Glutamatergic neuron (in vitro differentiated cells): ENCODE measurements around the gene KIAA1217. TPM values are rescaled to one million over a fixed set of nuclear protein-coding genes. Genes with fewer than 3 reads are reported as not detected.

Experiments
- DNase-seq: peaks from one replicate; pipeline ENCODE4 v3.0.0; 2022
- H3K27ac Mint-ChIP-seq: one replicate; pipeline ENCODE4 v1.8.0; 2020; ENCODE audit warnings: mild to moderate bottlenecking, mixed read lengths, inconsistent platforms; ENCODE audit not compliant: unreplicated experiment
- H3K27me3 Mint-ChIP-seq: one replicate; pipeline ENCODE4 v1.8.0; 2020; ENCODE audit warnings: mild to moderate bottlenecking, moderate library complexity, mixed read lengths, inconsistent platforms; ENCODE audit not compliant: unreplicated experiment
- H3K36me3 Mint-ChIP-seq: one replicate; pipeline ENCODE4 v1.8.0; 2020; ENCODE audit warnings: mild to moderate bottlenecking, mixed read lengths, inconsistent platforms; ENCODE audit not compliant: unreplicated experiment
- H3K4me1 Mint-ChIP-seq: one replicate; pipeline ENCODE4 v1.8.0; 2020; ENCODE audit warnings: mild to moderate bottlenecking, low read depth, mixed read lengths, inconsistent platforms; ENCODE audit not compliant: unreplicated experiment
- H3K4me3 Mint-ChIP-seq: one replicate; pipeline ENCODE4 v1.8.0; 2020; ENCODE audit warnings: mild to moderate bottlenecking, mixed read lengths, inconsistent platforms; ENCODE audit not compliant: unreplicated experiment
- H3K9me3 Mint-ChIP-seq: one replicate; pipeline ENCODE4 v1.8.0; 2020; ENCODE audit warnings: mild to moderate bottlenecking, moderate library complexity, mixed read lengths, inconsistent platforms; ENCODE audit not compliant: unreplicated experiment
- CTCF ChIP-seq: fragments of 200-600 bp; sonication (generic); IDR thresholded peaks from one replicate; pipeline ENCODE4 v1.5.0; 2021; ENCODE audit not compliant: partially characterized antibody, unreplicated experiment
- total RNA-seq: library from RNA; stranded (reverse); fragmentation: NEBNext Ultra II Directional; extraction: Animal tissue kit (Norgen Biotek cat#: 25700); gene quantifications from one replicate; pipeline ENCODE4 v1.2.1, GENCODE V29; 2021; ENCODE audit not compliant: unreplicated experiment

KIAA1217 gene
- total RNA-seq, 1 donor from 2014 or later: 4.4 TPM

- Mint-ChIP-seq H3K4me3 (no peak overlapping the region), H3K36me3 (no peaks in the 10 kb centered on the region), H3K9me3 (no peaks in the 10 kb centered on the region), H3K4me1 (peaks cover 20% of the 10 kb centered on the region), H3K27me3 (no peaks in the 10 kb centered on the region), H3K27ac (no peak overlapping the region)
- DNase-seq: no peak
- no peak for TF ChIP-seq CTCF
Observed at GRCh38 chr10:24468281-24468751, 259.4 kb downstream of the KIAA1217 start.

GRCh38 chr10:24469993-24470392 is 261.1 kb downstream of the KIAA1217 start:
- Mint-ChIP-seq H3K4me3 (no peak overlapping the region), H3K4me1 (peaks cover 13% of the 10 kb centered on the region), H3K9me3 (no peaks in the 10 kb centered on the region), H3K27me3 (no peaks in the 10 kb centered on the region), H3K36me3 (no peaks in the 10 kb centered on the region), H3K27ac (no peak overlapping the region)
- no peak for DNase-seq
- no peak for TF ChIP-seq CTCF

- no peak for TF ChIP-seq CTCF
- Mint-ChIP-seq H3K9me3 (no peaks in the 10 kb centered on the region), H3K36me3 (peaks cover 8% of the 10 kb centered on the region), H3K4me3 (no peak overlapping the region), H3K4me1 (no peaks in the 10 kb centered on the region), H3K27me3 (no peaks in the 10 kb centered on the region), H3K27ac (no peak overlapping the region)
- no peak for DNase-seq
Observed at GRCh38 chr10:24475598-24475997, 266.7 kb downstream of the KIAA1217 start.

- H3K27me3 Mint-ChIP-seq: no peaks in the 10 kb centered on the region
- H3K27ac Mint-ChIP-seq: no peak overlapping the region
- peaks cover 8% of the 10 kb centered on the region for H3K36me3 Mint-ChIP-seq
- DNase-seq: no peak
- peaks cover 3% of the 10 kb centered on the region for H3K4me1 Mint-ChIP-seq
- H3K4me3 Mint-ChIP-seq: no peak overlapping the region
- no peaks in the 10 kb centered on the region for H3K9me3 Mint-ChIP-seq
- no peak for TF ChIP-seq CTCF
Observed at GRCh38 chr10:24476913-24477701, 268.2 kb downstream of the KIAA1217 start.

- H3K27ac Mint-ChIP-seq: no peak overlapping the region
- no peak for DNase-seq
- no peak for TF ChIP-seq CTCF
Observed at GRCh38 chr10:24477915-24478314, 269.0 kb downstream of the KIAA1217 start.

More at GRCh38 chr10:24477915-24478314, 269.0 kb downstream of the KIAA1217 start:
- Mint-ChIP-seq H3K4me3 (no peak overlapping the region), H3K27me3 (no peaks in the 10 kb centered on the region), H3K9me3 (no peaks in the 10 kb centered on the region), H3K36me3 (peaks cover 8% of the 10 kb centered on the region), H3K4me1 (peaks cover 5% of the 10 kb centered on the region)
